ENCODE measurements around the gene RGS2. TPM values are rescaled to one million over a fixed set of nuclear protein-coding genes. Genes with fewer than 3 reads are reported as not detected.

The RGS2 gene
- total and polyA plus RNA-seq, 2 of the 4 experiments (the other 2 are of a cell fraction) = 13.5 to 19.7 TPM

DNA sequence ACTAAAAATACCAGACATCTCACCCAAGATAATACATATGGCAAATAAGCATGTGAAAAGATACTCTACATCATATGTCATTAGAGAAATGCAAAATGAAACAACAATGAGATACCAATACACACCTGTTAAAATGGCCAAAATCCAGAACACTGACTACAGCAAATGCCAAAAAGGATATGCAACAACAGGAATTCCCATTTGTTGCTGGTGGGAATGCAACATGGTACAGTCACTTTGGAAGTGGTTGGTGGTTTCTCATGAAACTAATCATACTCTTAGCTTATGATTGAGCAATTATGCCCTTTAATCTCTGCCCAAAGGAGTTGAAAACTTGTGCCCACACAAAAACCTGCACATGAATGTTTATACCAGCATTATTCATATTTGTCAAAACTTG, 6.4 kb upstream of the RGS2 start:
- Histone ChIP-seq H3K9me3 (ENCODE audit: control insufficient read depth, insufficient read depth, low read length) (no peaks in the 10 kb centered on the region), H2AK9ac (replicated peaks; ENCODE audit: low read depth, low read length, poor library complexity) (no peak overlapping the region), H3K4me2 (ENCODE audit: low read depth, low read length) (no peak overlapping the region), H3K27me3 (ENCODE audit: control insufficient read depth, insufficient read depth, low read length) (no peaks in the 10 kb centered on the region), H3K9ac (ENCODE audit: low read depth, low read length) (no peak overlapping the region), H4K91ac (ENCODE audit: insufficient read depth, low read depth, low read length) (no peak overlapping the region), H3K36me3 (ENCODE audit: control insufficient read depth, insufficient read depth, low read length) (no peaks in the 10 kb centered on the region), H2BK20ac (ENCODE audit: low read depth, low read length) (no peak overlapping the region), H4K5ac (ENCODE audit: low read depth, low read length) (no peak overlapping the region), H2BK15ac (ENCODE audit: low read depth, low read length) (no peak overlapping the region), H3K56ac (ENCODE audit: extremely low read depth, insufficient read depth, low read length) (no peak overlapping the region), H4K20me1 (ENCODE audit: insufficient read depth, low read length) (no peaks in the 10 kb centered on the region), H2BK5ac (ENCODE audit: low read depth, low read length, poor library complexity, severe bottlenecking) (no peak overlapping the region), H2AK5ac (ENCODE audit: low read depth, low read length) (no peak overlapping the region), H3K18ac (ENCODE audit: low read depth, low read length) (no peak overlapping the region), H4K8ac (ENCODE audit: low read depth in 2 of 2, low read length in 2 of 2) (no peak overlapping the region), H2BK120ac (ENCODE audit: low read depth, low read length) (no peak overlapping the region), H2AFZ (replicated peaks; ENCODE audit: low read length, poor library complexity) (no peak overlapping the region), H3K14ac (replicated peaks; ENCODE audit: low read depth, low read length) (no peak overlapping the region), H3K4me1 (ENCODE audit: control insufficient read depth, insufficient read depth, low read length) (no peaks in the 10 kb centered on the region; the same call in 1 of the 2 replicates), H3K23ac (ENCODE audit: low read depth, low read length) (no peak overlapping the region), H3K79me1 (ENCODE audit: low read depth in 1 of 2, low read length in 2 of 2) (no peaks in the 10 kb centered on the region), H3K4ac (ENCODE audit: low read depth, low read length) (no peak overlapping the region), H3K27ac (ENCODE audit: insufficient read depth, low read length) (no peak overlapping the region), H3K4me3 (ENCODE audit: insufficient read depth, low read depth, low read length) (no peak overlapping the region), H3K9me1 (ENCODE audit: insufficient read depth, low read length) (no peaks in the 10 kb centered on the region)
- in situ Hi-C loops (cut with MboI; ENCODE audit: low sequenced_read_pairs) = no loop called here
- ATAC-seq (ENCODE audit: low read depth) (no peak), DNase-seq (no peak)
- intact Hi-C loops (cut with micrococcal nuclease) = loop anchor here (5.0 to 10.0 kb wide), 2 partner anchors 35 to 532 kb away; no protein-coding TSS in a partner anchor
- POLR2A ChIA-PET (ENCODE audit: unreplicated experiment) = no interaction called here
- dilution Hi-C loops (cut with HindIII; ENCODE audit: low sequenced_read_pairs, unreplicated experiment) = loop anchor here (25.0 kb wide), 1 partner anchor 210 kb away; no protein-coding TSS in a partner anchor
- TF ChIP-seq MAZ (IDR thresholded peaks at IDR 0.05; ENCODE audit: borderline replicate concordance, low read depth, low read length) = no peak
- no peak for TF ChIP-seq RAD21 (IDR thresholded peaks at IDR 0.05; ENCODE audit: low read length)
- no peak for TF ChIP-seq NFE2L2 (IDR thresholded peaks at IDR 0.05; ENCODE audit: low read depth, low read length)
- no peak for TF ChIP-seq CTCF (conservative IDR thresholded peaks at IDR 0.05; ENCODE audit: low read depth, low read length)
- TF ChIP-seq SMC3 (IDR thresholded peaks at IDR 0.05; ENCODE audit: low read depth, low read length) = no peak
- CTCF ChIA-PET = no interaction called here
- no TSS peak for BruUV-seq (replicated peaks)
